Measurements from ENCODE around the gene DOK4.
"Not testable (repeated sequence)": the region's sequence is repeated elsewhere in the genome, so short reads cannot be mapped to it uniquely, and the experiment has no call there.

The DOK4 gene

DNA sequence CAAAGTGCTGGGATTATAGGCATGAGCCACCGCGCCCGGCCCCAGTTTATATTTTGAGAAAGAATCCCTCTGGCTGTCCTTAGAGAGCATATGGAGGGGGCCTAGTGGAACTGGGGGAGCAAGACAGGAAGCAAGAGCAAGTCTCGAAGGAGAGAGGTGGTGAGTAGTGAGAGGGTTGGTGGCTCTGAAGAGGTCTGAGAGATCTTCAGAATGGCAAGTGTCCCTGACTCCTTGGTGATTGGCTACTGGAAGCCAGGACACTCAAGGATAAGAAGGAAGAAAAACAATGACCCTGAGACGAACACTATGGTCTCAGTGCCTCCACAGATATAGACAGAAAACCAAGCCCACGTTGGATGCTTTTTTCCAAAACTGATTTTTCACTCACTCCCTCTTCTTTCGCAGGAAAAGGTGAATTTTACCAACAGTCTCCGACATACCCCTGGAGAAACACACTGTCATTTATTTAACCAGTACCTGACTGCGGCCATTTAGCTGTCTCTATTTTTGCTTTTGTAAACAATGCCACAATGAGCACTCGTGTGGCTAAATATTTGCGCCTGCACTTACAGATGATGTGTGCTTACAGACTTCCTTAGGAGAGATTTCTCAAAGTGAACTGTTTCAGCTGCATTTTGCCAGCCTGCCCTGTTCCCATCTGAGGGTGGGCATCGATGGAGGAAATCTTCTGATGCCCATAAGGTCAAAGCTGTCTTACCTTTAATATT is 15.9 kb upstream of the DOK4 start:
- Histone ChIP-seq H4K20me1 (no peaks in the 10 kb centered on the region), H3K4me2 (peak overlapping the region; percentile 90), H3K9me3 (no peaks in the 10 kb centered on the region), H3K4me1 (peaks cover 69% of the 10 kb centered on the region), H3K27me3 (no peaks in the 10 kb centered on the region), H3K9ac (no peak overlapping the region), H3K4me3 (no peak overlapping the region), H3K27ac (no peak overlapping the region), H3K36me3 (no peaks in the 10 kb centered on the region)
- no peak for TF ChIP-seq Cebpa-rat (IDR thresholded peaks at IDR 0.05)

DNA sequence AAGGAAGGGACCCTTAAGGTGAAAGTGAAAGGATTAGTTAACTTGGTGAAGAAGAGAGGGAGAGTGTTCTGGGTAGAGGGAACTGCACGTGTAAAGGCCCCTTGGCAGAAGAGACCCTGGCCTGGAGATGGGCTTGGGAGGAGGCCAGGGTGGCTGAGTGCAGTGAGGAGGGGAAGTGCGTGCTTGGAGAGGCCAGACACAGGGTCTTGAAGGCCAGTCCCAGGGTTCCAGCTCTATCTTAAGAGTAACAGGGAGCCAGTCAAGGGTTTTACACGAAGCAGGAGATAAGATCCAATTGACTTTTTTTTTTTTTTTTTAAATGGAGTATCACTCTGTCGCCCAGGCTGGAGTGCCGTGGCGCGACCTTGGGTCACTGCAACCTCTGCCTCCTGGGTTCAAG is 15.2 kb upstream of the DOK4 start:
- no peak overlapping the region for H3K27ac ChIP-seq
- no peak for TF ChIP-seq Cebpa-rat (IDR thresholded peaks at IDR 0.05)

DNA sequence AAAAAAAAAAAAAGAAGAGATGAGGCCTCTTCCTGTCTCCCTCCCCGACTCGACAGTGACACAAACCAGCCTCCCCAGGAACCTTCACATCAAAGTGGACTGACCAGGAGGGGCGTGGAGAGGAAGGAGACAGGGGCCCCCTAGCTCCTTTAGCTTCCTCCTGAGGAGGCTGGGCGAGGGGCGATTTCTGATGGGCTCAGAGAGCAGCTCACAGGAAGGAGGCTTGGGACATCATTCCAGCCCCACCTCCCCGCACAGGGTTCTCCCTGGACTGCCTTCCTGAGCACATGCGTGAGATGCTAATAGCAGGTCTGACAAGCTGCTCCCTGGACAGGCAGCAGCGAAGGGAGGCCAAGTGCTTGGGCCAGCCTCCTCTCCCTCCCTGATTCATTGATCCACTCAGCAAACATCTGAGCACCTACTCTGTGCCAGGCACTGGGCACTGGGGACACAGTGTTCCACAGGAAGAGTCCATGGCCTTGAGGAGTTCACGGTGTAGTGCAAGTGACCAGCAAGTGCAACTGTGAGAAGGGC is 14.4 kb upstream of the DOK4 start:
- H3K27me3 ChIP-seq, result no peaks in the 10 kb centered on the region
- no peak overlapping the region for H3K4me3 ChIP-seq
- no peaks in the 10 kb centered on the region for H3K36me3 ChIP-seq
- H3K4me2 ChIP-seq, result peak overlapping the region; percentile 90
- no peaks in the 10 kb centered on the region for H3K9me3 ChIP-seq
- H3K4me1 ChIP-seq, result peaks cover 57% of the 10 kb centered on the region
- H3K9ac ChIP-seq, result no peak overlapping the region
- TF ChIP-seq Cebpa-rat (IDR thresholded peaks at IDR 0.05), result no peak
- no peaks in the 10 kb centered on the region for H4K20me1 ChIP-seq
- H3K27ac ChIP-seq, result no peak overlapping the region

More for the DNA sequence above, 15.2 kb upstream of the DOK4 start:
- H3K36me3 ChIP-seq, result no peaks in the 10 kb centered on the region
- peaks cover 62% of the 10 kb centered on the region for H3K4me1 ChIP-seq
- H3K27me3 ChIP-seq, result no peaks in the 10 kb centered on the region
- no peak overlapping the region for H3K4me3 ChIP-seq
- H3K4me2 ChIP-seq, result peak overlapping the region; percentile 90
- H3K9ac ChIP-seq, result no peak overlapping the region
- no peaks in the 10 kb centered on the region for H3K9me3 ChIP-seq
- H4K20me1 ChIP-seq, result no peaks in the 10 kb centered on the region

DNA sequence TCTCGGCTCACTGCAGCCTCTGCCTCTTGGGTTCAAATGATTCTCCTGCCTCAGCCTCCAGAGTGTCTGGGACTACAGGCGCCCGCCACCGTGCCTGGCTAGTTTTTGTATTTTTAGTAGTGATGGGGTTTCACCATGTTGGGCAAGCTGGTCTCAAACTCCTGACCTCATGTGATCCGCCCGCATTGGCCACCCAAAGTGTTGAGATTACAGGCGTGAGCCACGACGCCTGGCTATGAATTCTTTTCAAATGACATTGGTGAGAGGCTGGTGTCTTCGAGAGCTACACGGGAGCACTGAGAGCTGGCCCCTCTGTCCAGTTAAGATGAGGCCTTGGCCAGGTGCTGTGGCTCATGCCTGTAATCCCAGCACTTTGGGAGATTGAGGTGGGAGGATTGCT is 13.6 kb upstream of the DOK4 start:
- H3K9me3 ChIP-seq, H3K27me3 ChIP-seq, H3K9ac ChIP-seq, H3K27ac ChIP-seq, H4K20me1 ChIP-seq, H3K36me3 ChIP-seq, H3K4me3 ChIP-seq: not testable (repeated sequence)
- peak overlapping the region; percentile 90 for H3K4me2 ChIP-seq
- peaks cover 52% of the 10 kb centered on the region for H3K4me1 ChIP-seq

DNA sequence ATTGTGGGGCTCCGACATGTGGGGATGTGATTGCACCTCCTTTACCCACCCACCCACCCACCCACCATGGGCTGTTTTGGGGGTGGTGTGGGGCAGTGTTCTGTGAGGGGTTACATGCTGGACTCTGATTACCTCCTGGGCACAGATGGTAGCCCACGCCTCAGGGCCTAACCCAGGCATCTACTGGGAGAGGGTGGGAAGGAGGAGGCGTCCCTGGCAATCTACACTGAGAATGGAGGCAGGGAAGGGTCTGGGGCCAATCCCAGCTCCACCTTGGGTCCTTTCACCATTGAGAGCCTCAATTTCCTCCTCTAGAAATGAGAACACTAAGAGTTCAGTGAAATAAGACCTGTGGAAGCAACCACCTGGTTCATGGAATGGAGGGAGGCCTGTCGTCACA is 11.7 kb upstream of the DOK4 start:
- Histone ChIP-seq H3K4me2 (no peak overlapping the region), H3K9ac (no peak overlapping the region), H3K4me1 (peaks cover 52% of the 10 kb centered on the region), H3K27ac (no peak overlapping the region), H3K36me3 (no peaks in the 10 kb centered on the region), H4K20me1 (no peaks in the 10 kb centered on the region), H3K4me3 (no peak overlapping the region), H3K9me3 (0 out of 2 replicates have a peak, but pooled peaks cover 1% of the 10 kb centered on the region), H3K27me3 (no peaks in the 10 kb centered on the region)
- no peak for TF ChIP-seq Cebpa-rat (IDR thresholded peaks at IDR 0.05)

DNA sequence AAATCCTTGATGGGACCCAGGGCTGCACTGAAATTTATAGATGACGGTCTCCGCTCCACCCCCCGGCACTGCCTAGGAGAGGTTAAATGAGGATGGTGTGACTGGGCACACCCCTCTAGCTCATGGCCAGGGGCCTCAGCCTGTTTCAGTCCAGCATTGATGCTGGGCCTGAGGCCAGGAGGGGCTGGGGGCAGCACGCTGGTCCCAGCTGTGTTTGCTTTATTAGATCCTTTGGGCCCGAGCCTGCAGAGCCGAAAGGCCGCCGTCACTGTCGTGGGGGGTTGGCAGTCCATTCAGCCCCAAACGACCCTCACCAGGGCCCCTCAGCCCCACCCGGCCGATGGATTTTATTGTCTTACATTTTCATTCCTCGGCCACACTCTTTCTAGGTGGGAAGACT is 10.8 kb upstream of the DOK4 start:
- Histone ChIP-seq H3K9me3 (peaks cover 9% of the 10 kb centered on the region), H3K4me3 (no peak overlapping the region), H3K36me3 (no peaks in the 10 kb centered on the region), H3K4me1 (peaks cover 52% of the 10 kb centered on the region), H3K27ac (no peak overlapping the region), H3K27me3 (no peaks in the 10 kb centered on the region), H4K20me1 (no peaks in the 10 kb centered on the region), H3K9ac (no peak overlapping the region), H3K4me2 (no peak overlapping the region)
- no peak for TF ChIP-seq Cebpa-rat (IDR thresholded peaks at IDR 0.05)

DNA sequence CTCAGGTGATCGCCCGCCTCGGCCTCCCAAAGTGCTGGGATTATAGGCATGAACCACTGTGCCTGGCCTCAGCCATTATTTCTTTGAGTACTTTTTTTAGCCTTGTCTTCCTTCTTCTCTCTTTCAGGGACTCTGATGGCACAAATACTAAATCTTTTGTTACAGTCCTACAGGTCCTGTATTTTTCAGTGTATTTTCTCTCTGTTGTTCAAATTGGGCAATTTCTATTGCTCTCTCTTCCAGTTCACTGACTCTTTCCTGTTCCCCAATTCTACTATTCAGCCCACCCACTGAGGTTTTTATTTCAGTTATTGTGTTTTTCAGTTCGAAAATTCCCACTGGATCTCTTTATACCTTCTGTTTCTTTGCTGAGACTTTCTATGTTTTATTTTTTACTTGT is 7.5 kb upstream of the DOK4 start:
- Histone ChIP-seq H3K9ac (no peak overlapping the region; the same call in 1 of the 2 replicates), H3K4me2 (peak overlapping the region; percentile 61), H4K20me1 (no peaks in the 10 kb centered on the region), H3K4me3 (no peak overlapping the region), H3K27me3 (no peaks in the 10 kb centered on the region), H3K4me1 (peaks cover 30% of the 10 kb centered on the region), H3K9me3 (peaks cover 20% of the 10 kb centered on the region), H3K36me3 (no peaks in the 10 kb centered on the region), H3K27ac (peak overlapping the region; percentile 33; the same call in 1 of the 2 replicates)
- peak; percentile 35; the same call in 1 of the 2 replicates for TF ChIP-seq Cebpa-rat (IDR thresholded peaks at IDR 0.05)

DNA sequence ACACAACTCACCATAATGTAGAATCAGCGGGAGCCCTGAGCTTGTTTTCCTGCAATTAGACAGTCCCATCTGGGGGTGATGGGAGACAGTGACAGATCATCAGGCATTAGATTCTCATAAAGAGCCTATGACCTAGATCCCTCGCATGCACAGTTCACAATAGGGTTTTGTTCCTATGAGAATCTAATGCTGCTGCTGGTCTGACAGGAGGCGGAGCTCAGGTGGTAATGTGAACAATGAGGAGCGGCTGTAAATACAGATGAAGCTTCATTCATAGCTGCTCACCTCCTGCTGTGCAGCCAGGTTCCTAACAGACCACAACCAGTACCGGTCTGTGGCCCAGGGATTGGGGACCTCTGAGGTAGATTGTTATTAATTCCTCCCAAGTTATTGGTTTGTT is 2.9 kb upstream of the DOK4 start:
- no peak overlapping the region for H3K9ac ChIP-seq
- no peak overlapping the region for H3K27ac ChIP-seq
- H3K9me3 ChIP-seq, result peaks cover 20% of the 10 kb centered on the region
- H3K4me1 ChIP-seq, result peaks cover 45% of the 10 kb centered on the region
- H3K4me2 ChIP-seq, result no peak overlapping the region
- TF ChIP-seq Cebpa-rat (IDR thresholded peaks at IDR 0.05), result no peak
- H4K20me1 ChIP-seq, result no peaks in the 10 kb centered on the region
- no peak overlapping the region for H3K4me3 ChIP-seq
- no peaks in the 10 kb centered on the region for H3K36me3 ChIP-seq
- H3K27me3 ChIP-seq, result no peaks in the 10 kb centered on the region

DNA sequence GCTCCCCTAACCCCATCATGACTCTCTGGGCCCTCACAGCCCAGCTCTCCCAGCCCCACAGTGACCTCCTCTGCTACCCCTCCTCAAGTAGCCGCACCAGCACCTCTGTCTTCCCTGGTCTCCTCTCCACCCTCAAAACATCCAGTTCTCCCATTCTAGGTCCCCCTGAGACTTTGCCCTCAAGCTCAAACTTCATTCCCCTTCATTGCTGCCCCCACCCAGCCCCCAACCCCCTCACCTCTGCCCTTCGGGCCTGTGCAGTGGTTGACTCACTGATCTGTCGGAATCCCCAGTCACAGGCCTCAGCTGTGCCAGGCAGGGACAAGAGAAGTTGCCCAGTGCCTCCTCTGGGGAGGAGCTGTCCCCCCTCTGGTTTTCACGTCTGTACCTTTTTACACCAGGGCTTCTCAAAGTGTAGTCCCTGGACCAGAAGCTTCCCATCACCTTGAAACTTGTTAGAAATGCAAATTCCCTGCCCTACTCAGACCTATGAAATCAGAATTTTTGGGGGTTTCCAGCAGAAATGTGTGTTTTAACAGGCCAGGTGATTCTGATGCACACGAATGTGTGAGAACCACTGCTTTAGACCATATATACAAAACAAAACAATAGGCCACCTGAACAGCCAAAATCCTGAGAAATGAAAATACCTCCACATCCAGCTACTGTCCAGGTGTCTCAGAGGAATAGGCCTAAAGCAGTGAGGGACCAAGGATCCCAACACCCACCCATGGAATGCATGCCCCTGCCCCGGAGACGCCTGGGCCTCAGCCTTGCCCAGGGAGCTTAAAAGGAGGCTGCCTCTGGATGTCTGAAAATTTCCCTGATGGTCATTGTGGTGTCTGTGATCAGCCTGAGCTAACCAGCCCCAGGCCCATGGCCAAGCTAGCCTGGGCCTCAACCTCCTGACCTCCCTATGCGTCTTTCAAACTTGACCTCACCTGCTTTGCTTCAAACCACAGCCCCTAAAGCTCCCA is 853 bp upstream of the DOK4 start:
- Histone ChIP-seq H3K4me3 (peak overlapping the region; percentile 84), H3K27ac (peak overlapping the region; percentile 44; the same call in 1 of the 2 replicates), H3K36me3 (no peaks in the 10 kb centered on the region), H3K27me3 (no peaks in the 10 kb centered on the region), H3K9me3 (peaks cover 11% of the 10 kb centered on the region), H4K20me1 (no peaks in the 10 kb centered on the region), H3K9ac (no peak overlapping the region), H3K4me1 (peaks cover 24% of the 10 kb centered on the region), H3K4me2 (peak overlapping the region; percentile 94)
- TF ChIP-seq Cebpa-rat (IDR thresholded peaks at IDR 0.05), result no peak
